Lower leg skin (tissue), 4 donors: ENCODE measurements around the gene MRO. TPM values are rescaled to one million over a fixed set of nuclear protein-coding genes. Genes with fewer than 3 reads are reported as not detected.
"Not testable (repeated sequence)": the region's sequence is repeated elsewhere in the genome, so short reads cannot be mapped to it uniquely, and the experiment has no call there.

Experiments used
- DNase-seq, 2 donors: peaks; one replicate each; pipeline ENCODE4 v3.0.0-alpha.2; 2019; ENCODE audit warnings: low spot score in 2 of 2
- H3K4me3 ChIP-seq: fragments of 200-600 bp; sonication (generic); 2 replicates; pipeline ENCODE4 v1.5.1; 2017; ENCODE audit warnings: mild to moderate bottlenecking, low read depth; ENCODE audit not compliant: poor library complexity, severe bottlenecking
- CTCF ChIP-seq, 3 donors: fragments of 450-650 bp; IDR thresholded peaks; one replicate each; pipeline ENCODE4 v1.5.1; 2016; ENCODE audit warnings: antibody characterized with exemption in 3 of 3, mild to moderate bottlenecking in 3 of 3, moderate library complexity in 2 of 3
- POLR2A ChIP-seq, 2 donors: fragments of 450-650 bp; IDR thresholded peaks; one replicate each; pipeline ENCODE4 v1.6.1; 2016 to 2017; ENCODE audit warnings: antibody characterized with exemption in 2 of 2, mild to moderate bottlenecking in 1 of 2, moderate library complexity in 1 of 2
- WGBS, 2 donors: methylation state at CpG; one replicate each; pipeline ENCODE4 v1.1.5; 2018; 5-methylcytosine and 5-hydroxymethylcytosine counted together
- intact Hi-C: fragments of 100-400 bp; cut with DNase I; formaldehyde crosslinking; loops from one replicate; pipeline ENCODE4 v1.15.0; 2023; ENCODE audit warnings: low total_unique reads
- total RNA-seq, 4 donors: library from RNA; depleted of rRNA; stranded (reverse); fragments of >200 nt; gene quantifications; one replicate each; pipeline ENCODE4 v1.1.0, GENCODE V29; 2016

Gene MRO
- total RNA-seq, 4 donors from 2014 or later, result 0.10 TPM; not detected in 3

GRCh38 chr18:50859793-50860555 lies 40.2 kb upstream of the MRO start:
- no peak for DNase-seq
- H3K4me3 ChIP-seq, result no peak overlapping the region
- TF ChIP-seq CTCF (IDR thresholded peaks at IDR 0.05) (no peak), POLR2A (IDR thresholded peaks at IDR 0.05) (no peak)
- intact Hi-C loops, result no loop called here

GRCh38 chr18:50857694-50858093 lies 37.9 kb upstream of the MRO start:
- TF ChIP-seq POLR2A (IDR thresholded peaks at IDR 0.05), result no peak
- TF ChIP-seq CTCF (IDR thresholded peaks at IDR 0.05), result no peak
- intact Hi-C loops, result no loop called here
- WGBS, 2 donors, result 80 to 84% methylated on average over 3 of the region's 3 CpGs
- no peak overlapping the region for H3K4me3 ChIP-seq
- no peak for DNase-seq

DNA sequence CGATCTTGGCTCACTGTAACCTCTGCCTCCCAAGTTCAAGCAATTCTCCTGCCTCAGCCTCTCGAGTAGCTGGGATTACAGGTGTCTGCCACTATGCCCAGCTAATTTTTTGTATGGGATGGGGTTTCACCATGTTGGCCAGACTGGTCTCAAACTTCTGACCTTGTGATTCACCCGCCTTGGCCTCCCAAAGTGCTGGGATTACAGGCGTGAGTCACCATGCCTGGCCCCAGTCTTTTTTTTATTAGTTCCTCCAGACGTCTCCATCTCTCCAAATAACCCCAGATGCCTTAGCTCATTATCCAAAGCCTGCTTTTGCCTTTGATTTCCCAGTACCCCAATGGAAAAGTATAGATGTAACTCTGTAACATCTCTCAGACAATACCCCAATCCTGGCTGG lies 37.4 kb upstream of the MRO start:
- DNase-seq, H3K4me3 ChIP-seq, intact Hi-C loops: not testable (repeated sequence)
- 60 to 69% methylated on average over 5 of the region's 5 CpGs for WGBS, 2 donors

DNA sequence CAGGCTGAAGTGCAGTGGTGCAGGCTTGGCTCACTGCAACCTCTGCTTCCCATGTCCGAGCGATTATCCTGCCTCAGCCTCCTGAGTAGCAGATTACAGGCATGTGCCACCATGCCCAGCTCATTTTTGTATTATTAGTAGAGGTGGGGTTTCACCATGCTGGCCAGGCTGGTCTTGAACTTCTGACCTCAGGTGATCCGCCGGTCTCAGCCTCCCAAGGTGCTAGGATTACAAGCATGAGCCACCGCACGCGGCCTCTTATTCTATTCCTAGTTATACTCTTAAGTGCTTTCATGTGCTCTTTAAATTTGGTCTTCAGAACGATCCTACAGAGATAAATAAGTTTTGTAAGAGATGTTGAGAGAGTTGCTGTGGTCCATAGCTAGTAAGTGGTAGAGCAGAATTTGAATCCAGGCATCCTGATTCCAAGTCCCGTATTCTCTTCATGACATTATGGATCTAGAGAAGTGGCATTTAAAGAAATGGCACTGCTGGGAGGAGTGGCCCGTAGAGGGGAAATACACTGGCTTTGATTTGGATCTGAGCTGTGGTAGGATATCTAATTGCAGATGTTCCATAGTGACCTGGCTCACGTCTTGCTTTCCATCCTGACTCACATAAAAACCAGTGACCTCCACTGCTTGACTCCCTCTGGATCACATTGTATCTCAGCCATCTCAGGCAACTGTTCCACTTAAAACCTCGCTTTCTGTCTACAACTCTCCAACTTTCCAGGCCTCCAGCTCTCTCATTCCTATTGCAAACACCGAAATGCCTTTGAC lies 36.4 kb upstream of the MRO start:
- no peak overlapping the region for H3K4me3 ChIP-seq
- intact Hi-C loops, result no loop called here
- no peak for DNase-seq
- WGBS, 2 donors, result 77 to 86% methylated on average over 13 of the region's 13 CpGs
- TF ChIP-seq CTCF (IDR thresholded peaks at IDR 0.05) (no peak), POLR2A (IDR thresholded peaks at IDR 0.05) (no peak)

GRCh38 chr18:50853863-50854271 lies 34.1 kb upstream of the MRO start:
- DNase-seq, result no peak
- intact Hi-C loops, result no loop called here
- 74 to 90% methylated on average over 6 of the region's 6 CpGs for WGBS, 2 donors
- TF ChIP-seq POLR2A (IDR thresholded peaks at IDR 0.05) (no peak), CTCF (IDR thresholded peaks at IDR 0.05) (no peak)
- H3K4me3 ChIP-seq, result no peak overlapping the region

GRCh38 chr18:50850307-50851065 lies 30.7 kb upstream of the MRO start:
- DNase-seq, result no peak
- TF ChIP-seq CTCF (IDR thresholded peaks at IDR 0.05) (no peak), POLR2A (IDR thresholded peaks at IDR 0.05) (no peak)
- 93 to 94% methylated on average over 5 of the region's 5 CpGs for WGBS, 2 donors
- H3K4me3 ChIP-seq, result no peak overlapping the region
- intact Hi-C loops, result no loop called here
